ENCODE data around the gene CTXN2.

The CTXN2 gene

DNA sequence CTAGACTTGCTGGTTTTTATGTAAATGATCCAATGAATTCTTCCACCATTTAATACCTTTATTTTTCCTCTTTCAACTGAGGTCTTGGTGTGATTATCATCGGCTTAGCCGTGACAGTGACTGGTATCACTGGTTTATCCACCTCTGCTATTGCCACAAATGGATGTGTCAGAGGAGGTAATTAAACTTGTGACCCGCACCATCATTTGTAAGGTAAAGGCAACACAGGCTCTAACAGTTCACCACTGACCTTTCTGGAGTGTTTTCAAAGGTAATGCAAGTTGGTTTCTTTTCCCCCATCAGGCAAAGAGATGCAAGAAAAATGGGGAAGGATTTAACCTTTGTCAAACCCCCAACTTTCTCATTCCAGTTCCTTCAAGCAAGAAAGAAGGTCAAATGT, 34.3 kb downstream of the CTXN2 start:
- DNase-seq, result no peak

DNA sequence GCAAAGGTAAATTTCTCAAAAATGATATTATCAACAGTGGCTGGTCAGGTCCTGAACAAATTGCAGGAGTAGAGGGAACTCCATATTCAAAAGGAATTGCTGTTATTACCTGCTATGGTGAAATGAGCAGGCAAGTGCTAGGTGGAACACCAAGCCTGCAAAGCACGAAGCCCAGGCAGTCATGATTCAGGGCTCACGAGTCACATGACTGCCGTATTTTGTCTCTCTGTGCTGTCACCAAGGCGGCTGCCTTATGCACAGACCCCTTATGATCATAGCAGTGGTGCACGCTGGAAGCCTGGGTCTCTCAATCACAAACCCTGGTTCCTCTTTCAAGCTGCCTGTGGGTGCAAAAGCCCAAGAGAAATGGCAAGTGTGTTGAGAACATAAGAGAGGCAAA, 39.0 kb downstream of the CTXN2 start:
- DNase-seq, result no peak

DNA sequence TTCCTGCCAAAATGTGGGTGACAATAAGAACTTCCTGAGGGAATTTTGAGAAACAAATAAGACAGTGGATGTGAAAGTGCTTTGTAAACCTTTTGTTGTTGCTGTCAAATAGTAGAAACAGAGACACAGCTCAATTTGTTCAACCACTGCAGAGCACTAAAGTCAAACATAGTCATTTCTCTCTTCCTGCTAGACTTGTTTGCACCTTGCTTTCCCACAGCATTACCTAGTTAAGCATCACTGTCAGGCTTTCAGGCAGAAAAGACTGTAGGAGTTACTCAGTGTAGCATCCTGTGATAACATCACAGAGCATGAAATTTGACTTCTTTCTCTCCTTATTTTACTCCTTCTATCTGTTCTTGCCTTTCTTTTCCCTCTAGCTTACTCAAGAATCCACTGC, 41.8 kb downstream of the CTXN2 start:
- no peak for DNase-seq

DNA sequence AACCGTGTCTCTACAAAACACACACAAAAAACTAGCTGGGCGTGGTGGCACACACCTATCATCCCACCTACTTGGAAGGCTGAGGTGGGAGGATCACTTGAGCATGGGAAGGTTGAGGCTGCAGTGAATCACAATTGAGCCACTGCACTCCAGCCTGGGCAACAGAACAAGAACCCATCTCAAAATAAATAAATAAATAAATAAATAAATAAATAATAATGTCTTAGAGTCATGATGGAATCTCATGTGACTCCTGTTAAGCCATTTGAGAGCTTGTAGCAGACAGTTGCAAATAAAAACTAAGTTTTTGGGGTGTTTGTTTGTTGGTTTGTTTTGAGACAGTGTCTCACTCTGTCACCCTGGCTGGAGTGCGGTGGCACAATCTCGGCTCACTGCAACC, 47.9 kb downstream of the CTXN2 start:
- DNase-seq, result no peak

DNA sequence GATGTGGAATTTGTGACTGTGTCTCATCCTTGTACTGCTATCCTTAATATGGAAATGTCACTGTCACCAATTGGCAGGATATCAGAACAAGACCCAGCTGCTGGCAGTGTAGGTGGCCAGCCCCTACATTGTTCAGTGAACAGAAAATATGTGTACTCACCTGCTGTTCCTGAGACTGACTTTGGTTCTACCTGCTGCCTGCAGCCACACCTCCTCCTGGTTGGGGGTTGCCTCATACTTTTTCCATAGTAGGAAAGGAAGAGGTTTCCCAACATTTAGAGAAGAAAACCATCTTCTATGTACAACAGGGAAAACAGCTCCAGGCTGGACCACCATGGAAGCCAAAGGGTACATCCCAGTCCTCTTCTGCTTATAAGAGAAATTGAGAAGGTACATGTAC, 50.5 kb downstream of the CTXN2 start:
- DNase-seq, result no peak

DNA sequence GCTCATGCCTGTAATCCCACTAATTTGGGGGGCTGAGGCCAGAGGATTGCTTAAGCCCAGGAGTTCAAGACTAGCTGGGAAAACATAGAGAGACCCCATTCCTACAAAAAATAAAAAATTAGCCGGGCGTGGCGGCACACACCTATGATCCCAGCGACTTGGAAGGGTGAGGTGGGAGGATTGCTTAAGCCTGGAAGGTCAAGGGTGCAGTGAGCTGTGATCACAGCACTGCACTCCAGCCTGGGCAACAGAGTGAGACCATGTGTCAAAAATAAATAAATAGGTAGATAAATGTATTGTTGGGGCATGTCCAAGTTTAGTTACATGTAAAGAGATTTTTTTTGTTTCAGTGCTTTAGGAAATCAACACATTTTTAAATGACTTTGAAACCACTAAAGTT, 51.1 kb downstream of the CTXN2 start:
- no peak for DNase-seq

DNA sequence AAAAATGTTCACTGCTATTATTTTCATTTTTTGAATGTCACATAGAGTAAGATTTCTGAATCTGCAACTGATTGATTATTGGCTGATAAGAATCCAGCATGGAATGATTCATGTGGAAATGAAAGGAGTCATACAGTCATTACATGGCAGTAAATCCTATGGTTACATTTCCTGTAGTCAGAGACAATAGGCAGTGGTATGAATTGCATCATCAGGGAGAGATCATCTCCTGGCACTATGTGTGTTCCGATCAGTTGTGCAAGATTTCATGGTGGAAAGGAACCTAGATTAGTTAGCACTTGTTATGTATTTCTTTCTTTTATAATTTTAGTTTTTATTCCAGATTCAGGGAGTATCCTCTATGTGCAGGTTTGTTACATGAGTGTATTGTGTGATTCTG, 53.5 kb downstream of the CTXN2 start:
- DNase-seq, result no peak

DNA sequence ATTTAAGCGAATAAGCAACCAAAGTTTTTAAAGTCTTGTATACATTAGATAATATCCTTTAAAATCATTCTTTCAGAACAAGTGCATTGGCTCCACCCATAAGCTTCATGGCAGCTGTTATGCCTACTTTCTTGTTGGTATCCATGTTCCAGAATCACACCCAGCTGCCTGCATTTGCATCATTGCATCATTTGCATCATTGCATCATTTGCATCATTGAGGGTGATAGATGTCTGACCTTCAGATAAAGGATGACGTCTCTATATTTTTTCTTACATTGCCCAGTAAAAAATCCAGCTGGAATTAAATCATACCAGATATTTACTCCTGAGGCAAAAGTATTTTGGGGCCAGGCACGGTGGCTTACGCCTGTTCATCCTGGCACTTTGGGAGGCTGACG, 56.9 kb downstream of the CTXN2 start:
- DNase-seq, result no peak

DNA sequence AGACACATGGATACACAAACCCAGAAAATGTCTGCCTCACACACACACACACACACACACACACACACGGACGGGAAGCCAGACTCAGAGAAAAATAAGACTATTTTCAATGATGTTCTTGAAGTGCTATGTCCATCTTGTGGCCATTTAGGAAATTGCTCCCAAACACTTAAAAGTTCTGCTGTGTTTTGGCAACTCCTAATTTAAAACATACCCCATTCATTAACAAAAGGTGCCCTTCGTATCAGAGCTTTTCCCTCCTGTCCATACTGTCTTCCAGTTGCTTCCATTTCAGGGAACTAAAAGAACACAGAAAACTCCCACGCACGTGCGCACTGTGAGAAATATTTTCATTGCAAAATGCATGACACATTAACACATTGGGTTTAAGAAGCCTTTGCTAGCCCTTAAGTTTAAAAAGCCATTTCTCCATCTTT, 59.2 kb downstream of the CTXN2 start:
- DNase-seq, result peak; percentile 15

DNA sequence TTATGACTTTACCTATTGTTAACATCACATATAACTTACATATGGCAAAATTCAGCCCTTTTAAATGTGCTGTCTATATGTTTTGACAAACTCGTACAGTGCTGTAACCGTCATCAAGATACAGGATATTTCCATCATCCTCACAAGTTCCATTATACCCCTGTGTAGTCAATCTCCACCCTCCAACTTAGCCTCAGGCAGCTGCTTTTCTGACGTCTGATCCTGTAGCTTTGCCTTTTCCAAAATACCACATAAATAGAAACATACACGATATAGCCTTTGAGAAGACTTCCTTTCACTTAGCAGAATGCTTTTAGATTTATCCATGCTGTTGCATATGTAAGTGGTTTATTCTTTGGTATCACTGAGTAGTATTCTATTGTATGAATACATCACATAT, 61.7 kb downstream of the CTXN2 start:
- DNase-seq, result no peak
